Left ventricle myocardium inferior (tissue), 1 donor: ENCODE data around the gene TM9SF2. TPM values are rescaled to one million over a fixed set of nuclear protein-coding genes. Genes with fewer than 3 reads are reported as not detected.
"Not testable (repeated sequence)": the region's sequence is repeated elsewhere in the genome, so short reads cannot be mapped to it uniquely, and the experiment has no call there.

Source experiments
- DNase-seq: peaks from one replicate; pipeline ENCODE4 v3.0.0-alpha.2; 2020
- H3K27ac ChIP-seq: fragments of 200-600 bp; replicated peaks from 2 replicates; pipeline ENCODE4 v1.8.0; 2021
- H3K27me3 ChIP-seq: fragments of 200-600 bp; 2 replicates; pipeline ENCODE4 v1.8.0; 2021; ENCODE audit warnings: low read depth
- H3K36me3 ChIP-seq: fragments of 200-600 bp; 2 replicates; pipeline ENCODE4 v1.8.0; 2021
- H3K4me1 ChIP-seq: fragments of 200-600 bp; 2 replicates; pipeline ENCODE4 v1.8.0; 2021
- H3K4me3 ChIP-seq: fragments of 200-600 bp; 2 replicates; pipeline ENCODE4 v1.8.0; 2021; ENCODE audit warnings: mild to moderate bottlenecking, moderate library complexity
- H3K9me3 ChIP-seq: fragments of 200-600 bp; replicated peaks from 2 replicates; pipeline ENCODE4 v1.8.0; 2021
- CTCF ChIP-seq: fragments of 200-600 bp; IDR thresholded peaks from 2 replicates; pipeline ENCODE4 v1.8.0; 2021; ENCODE audit warnings: antibody characterized with exemption, mild to moderate bottlenecking, borderline replicate concordance
- intact Hi-C: fragments of 100-400 bp; cut with micrococcal nuclease; formaldehyde crosslinking; loops from one replicate; pipeline ENCODE4 v1.11.0; 2022
- total RNA-seq: library from RNA; stranded (reverse); fragmentation: NEBNext Ultra II Directional; extraction: Animal tissue kit (Norgen Biotek cat#: 25700); gene quantifications from one replicate; pipeline ENCODE4 v1.2.1, GENCODE V29; 2021
- donor health status: DM: no; HTN: yes; CAD: no; lungs with severe emphysema.

Gene TM9SF2
- total RNA-seq, 1 donor from 2014 or later = 55.1 TPM

- no peaks in the 10 kb centered on the region for H3K4me1 ChIP-seq
- intact Hi-C loops = no loop called here
- H3K9me3 ChIP-seq = no peaks in the 10 kb centered on the region
- DNase-seq = no peak
- H3K27ac ChIP-seq = no peak overlapping the region
- H3K36me3 ChIP-seq = no peaks in the 10 kb centered on the region
- no peak overlapping the region for H3K4me3 ChIP-seq
- TF ChIP-seq CTCF = no peak
- H3K27me3 ChIP-seq = no peaks in the 10 kb centered on the region
Measured at GRCh38 chr13:99481366-99481765, 19.9 kb upstream of the TM9SF2 start.

DNA sequence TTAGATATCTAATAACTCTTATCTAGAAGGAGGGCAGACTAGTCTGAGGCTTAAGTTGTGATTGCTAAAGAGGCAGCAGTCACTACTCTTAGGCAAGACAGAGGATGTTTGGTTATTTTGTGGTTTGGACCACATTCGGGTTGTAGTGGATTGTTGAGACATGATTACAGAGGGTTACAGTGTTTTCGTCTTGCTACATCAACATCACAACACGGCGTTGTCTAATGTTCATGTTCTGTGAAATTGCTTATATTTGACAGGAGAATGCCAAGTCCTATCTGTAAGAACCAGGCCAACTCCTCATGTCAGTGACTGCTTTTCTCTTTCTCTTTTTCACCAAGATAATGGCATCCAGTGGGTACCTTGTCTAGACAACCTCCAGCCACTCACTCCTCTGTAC, 16.8 kb upstream of the TM9SF2 start:
- TF ChIP-seq CTCF = no peak
- H3K4me1 ChIP-seq = no peaks in the 10 kb centered on the region
- H3K27me3 ChIP-seq = no peaks in the 10 kb centered on the region
- DNase-seq = no peak
- H3K9me3 ChIP-seq = no peaks in the 10 kb centered on the region
- intact Hi-C loops = no loop called here
- H3K36me3 ChIP-seq = no peaks in the 10 kb centered on the region
- H3K27ac ChIP-seq = no peak overlapping the region
- no peak overlapping the region for H3K4me3 ChIP-seq

GRCh38 chr13:99486996-99487395, 14.3 kb upstream of the TM9SF2 start:
- TF ChIP-seq CTCF = no peak
- Histone ChIP-seq H3K27me3 (no peaks in the 10 kb centered on the region), H3K4me1 (no peaks in the 10 kb centered on the region), H3K9me3 (no peaks in the 10 kb centered on the region), H3K36me3 (no peaks in the 10 kb centered on the region), H3K27ac (no peak overlapping the region), H3K4me3 (no peak overlapping the region)
- intact Hi-C loops = no loop called here
- DNase-seq = no peak

GRCh38 chr13:99489028-99489427, 12.2 kb upstream of the TM9SF2 start:
- intact Hi-C loops = no loop called here

GRCh38 chr13:99491750-99492149, 9.5 kb upstream of the TM9SF2 start:
- H3K36me3 ChIP-seq, DNase-seq, H3K27me3 ChIP-seq, H3K4me3 ChIP-seq, intact Hi-C loops, H3K9me3 ChIP-seq, H3K27ac ChIP-seq: not testable (repeated sequence)
- peaks cover 13% of the 10 kb centered on the region for H3K4me1 ChIP-seq

More at GRCh38 chr13:99489028-99489427, 12.2 kb upstream of the TM9SF2 start:
- Histone ChIP-seq H3K9me3 (no peaks in the 10 kb centered on the region), H3K4me3 (no peak overlapping the region), H3K36me3 (no peaks in the 10 kb centered on the region), H3K4me1 (no peaks in the 10 kb centered on the region), H3K27ac (no peak overlapping the region), H3K27me3 (no peaks in the 10 kb centered on the region)
- no peak for TF ChIP-seq CTCF
- no peak for DNase-seq

DNA sequence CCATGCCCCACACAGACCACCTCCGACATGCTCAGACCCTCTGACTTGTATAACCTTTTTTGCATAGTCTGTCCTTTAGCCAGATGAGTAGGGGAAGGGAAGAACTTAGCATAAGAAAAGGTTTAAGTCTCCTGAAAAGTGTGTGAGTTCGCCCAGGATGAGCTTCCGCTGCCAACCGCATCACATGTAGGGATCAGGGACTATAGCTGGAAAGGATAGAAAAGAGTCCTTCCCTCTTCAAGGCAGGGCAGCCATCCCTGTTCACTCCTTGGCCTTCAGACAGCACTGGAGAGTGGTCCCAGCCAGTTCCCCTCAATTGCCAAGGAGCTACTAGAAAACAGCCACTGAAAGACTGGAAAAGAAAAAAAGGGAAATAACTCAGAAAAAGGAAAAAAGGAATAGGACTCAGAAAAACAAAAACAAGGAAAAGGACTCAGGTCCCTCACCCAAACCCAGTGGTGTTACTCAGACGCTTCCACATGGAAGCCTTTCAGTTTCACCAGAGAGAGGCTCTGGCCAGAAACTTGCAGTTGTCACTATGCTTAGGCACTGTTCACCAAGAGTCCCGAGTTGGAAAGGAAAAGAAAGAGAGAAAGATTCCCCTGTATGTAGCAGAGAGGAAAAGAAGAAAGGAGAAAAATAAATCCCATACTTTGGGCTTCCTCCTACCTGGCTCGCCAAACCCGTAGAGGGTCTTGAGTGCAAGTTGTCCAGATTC, 5.6 kb upstream of the TM9SF2 start:
- H3K4me1 ChIP-seq = peaks cover 47% of the 10 kb centered on the region
- no peak for TF ChIP-seq CTCF
- H3K36me3 ChIP-seq = no peaks in the 10 kb centered on the region
- H3K27me3 ChIP-seq = no peaks in the 10 kb centered on the region
- H3K9me3 ChIP-seq = peaks cover 6% of the 10 kb centered on the region
- H3K27ac ChIP-seq = peak overlapping the region; percentile 92
- H3K4me3 ChIP-seq = peak overlapping the region; percentile 59
- no peak for DNase-seq
- intact Hi-C loops = no loop called here
